ENCODE data around the gene CUX1. TPM values are rescaled to one million over a fixed set of nuclear protein-coding genes. Genes with fewer than 3 reads are reported as not detected.
A peak's percentile ranks its signal among the peaks of the same experiment; 100 is the strongest.
"Not testable (repeated sequence)": the region's sequence is repeated elsewhere in the genome, so short reads cannot be mapped to it uniquely, and the experiment has no call there.

The CUX1 gene
- total RNA-seq, 1 donor from 2014 or later = 118 TPM

GRCh38 chr7:102042016-102042656, 224.7 kb downstream of the CUX1 start:
- H3K27ac Mint-ChIP-seq (ENCODE audit: unreplicated experiment) = peak overlapping the region; percentile 52
- peaks cover 39% of the 10 kb centered on the region for H3K4me1 Mint-ChIP-seq (ENCODE audit: low read depth)
- no peak overlapping the region for H3K4me3 Mint-ChIP-seq (ENCODE audit: unreplicated experiment)
- DNase-seq (ENCODE audit: low spot score) = peak; percentile 6
- TF ChIP-seq CTCF (IDR thresholded peaks at IDR 0.05) = no peak
- H3K27me3 Mint-ChIP-seq (ENCODE audit: low read depth) = no peaks in the 10 kb centered on the region
- no peaks in the 10 kb centered on the region for H3K9me3 Mint-ChIP-seq (ENCODE audit: low read depth)
- peaks cover 2% of the 10 kb centered on the region for H3K36me3 Mint-ChIP-seq (ENCODE audit: low read depth)

GRCh38 chr7:102042796-102043195, 225.4 kb downstream of the CUX1 start:
- DNase-seq (ENCODE audit: low spot score) = peak; percentile 15
- not testable (repeated sequence) for H3K9me3 Mint-ChIP-seq (ENCODE audit: low read depth); H3K36me3 Mint-ChIP-seq (ENCODE audit: low read depth); H3K27me3 Mint-ChIP-seq (ENCODE audit: low read depth); H3K27ac Mint-ChIP-seq (ENCODE audit: unreplicated experiment); H3K4me3 Mint-ChIP-seq (ENCODE audit: unreplicated experiment)
- peaks cover 42% of the 10 kb centered on the region for H3K4me1 Mint-ChIP-seq (ENCODE audit: low read depth)

- H3K27ac Mint-ChIP-seq (ENCODE audit: unreplicated experiment) = peak overlapping the region; percentile 63
- peak; percentile 47 for DNase-seq (ENCODE audit: low spot score)
- H3K36me3 Mint-ChIP-seq (ENCODE audit: low read depth) = peaks cover 4% of the 10 kb centered on the region
- H3K4me1 Mint-ChIP-seq (ENCODE audit: low read depth) = peaks cover 42% of the 10 kb centered on the region
- TF ChIP-seq CTCF (IDR thresholded peaks at IDR 0.05) = no peak
- H3K9me3 Mint-ChIP-seq (ENCODE audit: low read depth) = no peaks in the 10 kb centered on the region
- H3K4me3 Mint-ChIP-seq (ENCODE audit: unreplicated experiment) = no peak overlapping the region
- no peaks in the 10 kb centered on the region for H3K27me3 Mint-ChIP-seq (ENCODE audit: low read depth)
Observed at GRCh38 chr7:102044641-102044983, 227.2 kb downstream of the CUX1 start.

GRCh38 chr7:102044984-102045673, 227.7 kb downstream of the CUX1 start:
- Mint-ChIP-seq H3K4me3 (ENCODE audit: unreplicated experiment) (peak overlapping the region; percentile 51), H3K9me3 (ENCODE audit: low read depth) (no peaks in the 10 kb centered on the region)

GRCh38 chr7:102045681-102046372, 228.4 kb downstream of the CUX1 start:
- TF ChIP-seq CTCF (IDR thresholded peaks at IDR 0.05) = no peak
- DNase-seq (ENCODE audit: low spot score) = peak; percentile 40
- H3K9me3 Mint-ChIP-seq (ENCODE audit: low read depth) = no peaks in the 10 kb centered on the region
- H3K27me3 Mint-ChIP-seq (ENCODE audit: low read depth) = no peaks in the 10 kb centered on the region
- no peak overlapping the region for H3K4me3 Mint-ChIP-seq (ENCODE audit: unreplicated experiment)
- peaks cover 42% of the 10 kb centered on the region for H3K4me1 Mint-ChIP-seq (ENCODE audit: low read depth)
- peaks cover 4% of the 10 kb centered on the region for H3K36me3 Mint-ChIP-seq (ENCODE audit: low read depth)
- H3K27ac Mint-ChIP-seq (ENCODE audit: unreplicated experiment) = peak overlapping the region; percentile 61

More at GRCh38 chr7:102044984-102045673, 227.7 kb downstream of the CUX1 start:
- Mint-ChIP-seq H3K27me3 (ENCODE audit: low read depth) (no peaks in the 10 kb centered on the region), H3K4me1 (ENCODE audit: low read depth) (peaks cover 42% of the 10 kb centered on the region), H3K36me3 (ENCODE audit: low read depth) (peaks cover 4% of the 10 kb centered on the region), H3K27ac (ENCODE audit: unreplicated experiment) (peak overlapping the region; percentile 63)
- DNase-seq (ENCODE audit: low spot score) = peak; percentile 81
- peak; percentile 13 for TF ChIP-seq CTCF (IDR thresholded peaks at IDR 0.05)
